M059J (cell line): Measurements from ENCODE around the gene CACNA2D4. TPM values are rescaled to one million over a fixed set of nuclear protein-coding genes. Genes with fewer than 3 reads are reported as not detected.

ENCODE experiments used
- DNase-seq: peaks from one replicate; pipeline ENCODE4 v3.0.0-alpha.2; 2012; ENCODE audit warnings: low read depth
- total RNA-seq: library from RNA; depleted of rRNA; stranded (reverse); fragments of >200 nt; shearing (Covaris generic); gene quantifications from 2 replicates; pipeline ENCODE4 v1.2.3, GENCODE V29; 2014

The CACNA2D4 gene
- total RNA-seq, 1 experiment from 2014 or later, result 0.91 TPM

DNA sequence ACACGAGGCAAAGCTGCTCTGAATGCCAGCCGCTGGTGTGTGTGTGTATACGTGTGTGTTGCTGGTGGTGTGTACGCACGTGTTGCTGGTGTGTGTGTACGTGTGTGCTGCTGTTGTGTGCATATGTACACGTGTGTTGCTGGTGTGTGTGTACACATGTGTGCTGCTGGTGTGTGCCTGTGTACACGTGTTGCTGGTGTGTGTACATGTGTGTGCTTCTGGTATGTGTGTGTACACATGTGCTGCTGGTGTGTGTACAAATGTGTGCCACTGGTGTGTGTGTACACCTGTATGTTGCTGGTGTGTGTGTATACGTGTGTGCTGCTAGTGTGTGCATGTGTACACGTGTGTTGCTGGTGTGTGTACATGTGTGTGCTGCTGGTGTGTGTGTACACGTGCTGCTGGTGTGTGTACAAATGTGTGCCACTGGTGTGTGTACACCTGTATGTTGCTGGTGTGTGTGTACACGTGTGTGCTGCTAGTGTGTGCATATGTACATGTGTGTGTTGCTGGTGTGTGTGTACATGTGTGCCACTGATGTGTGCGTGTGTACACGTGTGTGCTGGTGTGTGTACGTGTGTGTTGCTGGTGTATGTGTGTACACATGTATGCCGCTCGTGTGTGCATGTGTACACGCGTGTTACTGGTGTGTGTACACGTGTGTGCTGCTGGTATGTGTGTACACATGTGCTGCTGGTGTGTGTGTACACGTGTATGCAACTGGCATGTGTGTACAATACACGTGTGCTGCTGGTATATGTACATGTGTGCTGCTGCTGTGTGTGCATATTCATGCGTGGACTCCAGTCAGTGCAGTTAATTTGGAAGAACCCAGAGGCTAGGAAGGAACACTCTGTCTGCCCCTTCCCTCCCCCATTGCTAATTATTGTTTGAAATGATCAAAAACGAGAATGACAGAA, 47.2 kb downstream of the CACNA2D4 start:
- DNase-seq, result no peak

DNA sequence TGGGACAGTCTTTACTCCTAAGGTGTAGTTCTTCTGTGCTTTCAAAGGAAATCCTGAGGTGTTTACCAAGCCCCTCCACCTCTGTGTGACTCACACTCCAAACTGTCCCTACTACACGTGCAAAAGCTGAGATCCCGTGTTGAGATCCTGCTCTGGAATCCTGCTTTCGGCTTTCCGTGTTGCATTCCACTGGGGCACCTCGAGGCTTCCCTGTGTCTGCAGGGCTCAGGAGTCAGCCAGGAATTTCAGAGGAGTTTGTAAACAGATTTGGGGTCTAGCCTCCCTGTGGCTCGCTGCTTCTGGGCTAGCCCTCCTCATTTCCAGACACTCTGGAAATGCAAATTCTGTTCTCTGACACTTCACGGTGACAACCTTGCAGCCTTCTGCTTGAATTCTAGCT, 48.4 kb downstream of the CACNA2D4 start:
- no peak for DNase-seq

DNA sequence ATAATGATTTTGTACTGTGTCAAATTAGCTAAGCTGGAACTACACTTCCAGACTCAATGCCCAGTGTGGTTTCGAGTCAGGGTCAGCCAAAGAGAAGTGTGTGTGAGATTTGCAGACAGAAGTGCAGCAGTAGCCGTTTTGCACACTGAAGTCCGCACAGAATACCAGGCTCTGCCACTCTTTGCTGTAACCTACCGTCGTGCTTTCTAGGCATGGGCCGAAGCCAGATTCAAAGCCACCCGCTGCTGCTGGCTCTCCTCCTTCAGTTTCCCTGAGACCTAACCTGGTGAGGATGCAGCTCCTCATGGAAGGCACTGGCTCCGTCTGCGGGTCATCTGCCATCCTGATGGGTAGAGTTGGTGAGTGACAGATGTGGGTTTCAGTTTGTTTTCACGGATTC, 49.3 kb downstream of the CACNA2D4 start:
- no peak for DNase-seq

DNA sequence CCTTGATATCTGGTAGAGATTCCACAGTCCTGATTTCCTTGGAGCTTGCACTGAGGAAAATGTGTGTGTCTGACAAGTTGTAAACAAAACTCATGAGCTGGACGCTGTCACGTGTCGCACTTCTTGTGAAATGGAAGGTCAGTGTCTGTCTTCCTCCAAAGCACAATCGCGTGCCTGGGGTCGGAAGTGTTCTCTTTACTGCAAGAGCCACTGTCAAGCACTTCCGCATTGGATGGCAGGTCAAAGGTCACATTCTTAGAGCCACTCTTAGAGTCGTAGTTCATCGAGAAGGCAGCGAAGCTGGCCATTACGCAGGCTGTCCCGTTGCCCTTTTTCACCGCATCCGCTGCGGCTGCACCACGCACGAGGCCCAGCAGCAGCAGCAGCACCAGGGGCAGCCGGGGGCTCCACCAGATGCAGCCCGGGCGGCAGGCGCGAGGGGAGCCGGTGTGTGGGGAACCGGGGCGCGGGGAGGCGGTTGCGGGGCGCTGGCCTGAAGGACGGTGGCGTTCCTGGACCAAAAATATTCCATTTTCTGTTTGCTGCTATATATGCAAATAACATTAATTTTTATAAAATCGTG, 53.1 kb downstream of the CACNA2D4 start:
- no peak for DNase-seq

DNA sequence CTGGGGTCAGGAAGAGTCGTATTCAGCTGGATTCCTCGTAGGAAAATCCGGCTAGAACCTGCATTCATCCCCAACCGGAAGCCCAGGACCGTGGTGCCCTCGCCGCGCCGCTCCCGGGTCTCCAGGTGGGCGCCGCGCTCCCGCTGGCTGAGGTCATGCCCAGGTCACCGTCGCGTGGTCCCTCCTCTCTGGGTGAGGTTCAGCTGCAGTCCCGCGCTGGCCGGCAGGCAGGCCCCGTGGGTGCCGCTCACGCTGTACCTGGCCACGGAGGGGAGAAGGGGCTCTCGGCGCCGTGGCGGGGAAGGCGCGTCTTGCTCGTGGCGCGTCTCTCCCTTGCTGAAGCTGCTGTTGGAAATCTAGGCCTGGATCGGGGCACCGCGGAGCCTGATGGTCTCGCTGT, 53.6 kb downstream of the CACNA2D4 start:
- no peak for DNase-seq

DNA sequence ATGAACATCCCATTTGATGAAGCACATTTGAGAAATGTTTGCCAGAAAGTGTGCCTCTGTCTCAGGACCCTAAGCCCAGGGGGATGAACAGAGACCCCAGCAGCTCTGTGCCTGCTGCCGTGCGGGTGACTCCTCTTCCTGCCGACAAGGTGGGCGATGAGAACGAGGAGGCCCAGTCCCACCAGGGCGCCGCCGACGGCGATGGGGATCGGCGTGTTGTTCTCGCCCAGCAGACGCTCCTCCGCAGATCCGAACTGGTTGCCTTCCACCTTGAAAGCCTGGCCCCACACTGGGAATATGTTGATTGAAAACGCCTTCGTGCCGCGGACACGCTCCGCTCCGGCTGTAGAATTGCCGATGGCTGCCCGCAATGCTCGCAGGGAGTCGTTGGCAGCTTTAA, 54.0 kb downstream of the CACNA2D4 start:
- no peak for DNase-seq

DNA sequence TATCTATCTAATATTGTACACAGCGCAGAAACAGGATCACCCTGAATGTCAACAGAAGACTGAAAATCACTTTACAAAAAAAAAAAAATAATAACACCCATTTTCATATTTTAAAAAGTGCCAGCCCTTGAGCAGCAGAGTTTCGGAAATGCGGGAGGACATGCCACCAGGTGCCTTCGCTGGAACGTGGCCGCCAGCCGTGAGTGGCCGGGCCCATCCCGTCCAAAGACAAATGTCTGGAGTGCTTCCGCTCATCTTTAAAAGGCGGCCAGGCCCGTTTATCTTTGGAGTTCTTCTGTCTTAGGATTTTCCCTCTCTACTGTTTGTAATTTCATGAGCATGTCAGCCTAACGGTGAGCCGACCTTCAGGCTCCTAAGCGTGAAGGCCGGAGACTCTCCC, 54.6 kb downstream of the CACNA2D4 start:
- no peak for DNase-seq

DNA sequence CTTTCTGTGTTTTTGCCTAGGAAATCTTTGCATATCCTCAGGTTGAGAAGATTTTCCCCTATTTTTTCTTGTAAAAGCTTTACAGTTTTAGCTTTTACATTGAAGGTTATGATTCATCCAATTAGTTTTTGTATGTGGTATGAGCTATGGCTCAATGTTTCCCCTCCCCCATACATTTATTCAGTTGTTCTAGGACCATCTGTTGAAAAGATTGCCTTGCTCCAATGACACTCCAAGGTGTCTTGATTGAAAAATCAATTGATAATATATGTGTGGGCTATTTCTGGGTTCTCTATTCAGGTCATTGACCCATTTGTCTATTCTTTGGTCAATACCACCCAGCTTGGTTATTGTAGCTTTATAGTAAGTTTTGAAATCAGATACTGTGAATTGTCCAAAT, 55.5 kb downstream of the CACNA2D4 start:
- DNase-seq, result no peak

DNA sequence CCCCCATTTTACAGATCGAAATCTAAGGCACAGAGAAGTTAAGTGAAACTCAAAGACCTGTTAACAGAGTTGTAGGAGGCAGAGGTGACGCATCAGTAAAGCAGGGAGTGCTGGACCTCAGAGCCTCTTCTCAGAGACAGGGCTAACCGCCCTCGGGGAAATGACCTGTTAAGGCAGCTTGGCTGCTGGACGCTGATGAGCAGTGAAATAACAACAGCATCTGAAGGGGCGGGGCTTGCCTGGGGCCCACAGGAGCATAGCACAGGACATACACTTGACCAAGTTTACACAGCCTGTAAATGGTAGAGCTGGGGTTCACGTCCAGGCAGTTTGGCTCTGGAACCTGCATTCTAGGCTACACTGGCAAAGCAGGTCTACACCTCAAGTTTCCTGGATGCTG, 58.8 kb downstream of the CACNA2D4 start:
- peak; percentile 94 for DNase-seq

DNA sequence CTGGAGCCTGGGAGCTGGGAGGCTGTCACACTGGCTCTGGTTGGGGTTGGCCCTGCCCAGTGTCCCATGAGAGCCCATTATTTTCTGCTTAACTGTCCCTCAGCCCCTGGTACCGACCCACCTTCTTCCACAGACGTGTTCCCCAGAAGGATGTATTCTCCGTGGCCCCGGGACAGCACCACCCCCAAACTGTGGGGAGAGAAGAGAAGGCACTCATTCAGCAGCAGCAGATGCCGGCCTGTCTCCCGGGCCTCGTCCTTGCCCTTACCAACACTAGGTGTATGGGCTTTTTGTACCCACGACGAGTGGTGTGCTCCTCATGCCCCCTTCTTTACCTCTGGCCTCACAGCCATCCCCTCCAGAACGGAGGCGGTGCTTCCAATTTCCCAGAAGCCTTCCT, 60.0 kb downstream of the CACNA2D4 start:
- no peak for DNase-seq

DNA sequence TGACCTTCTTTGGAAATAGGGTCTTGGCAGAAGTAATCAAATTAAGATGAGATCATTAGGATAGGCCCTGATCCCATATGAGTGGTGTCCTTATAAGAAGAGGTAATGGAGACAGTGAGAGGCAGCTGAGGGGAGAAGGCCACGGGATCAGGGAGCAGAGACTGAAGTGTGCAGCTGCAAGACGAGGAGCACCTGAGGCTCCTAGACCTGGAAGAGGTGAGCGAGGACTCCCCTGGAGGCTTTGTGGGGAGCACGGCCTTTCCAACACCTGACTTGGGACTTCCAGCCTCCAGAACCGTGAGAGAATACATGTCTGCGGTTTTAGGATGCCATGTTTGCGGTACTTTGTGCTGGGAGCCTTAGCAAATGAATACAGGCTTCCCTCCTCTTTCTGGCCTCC, 60.6 kb downstream of the CACNA2D4 start:
- no peak for DNase-seq

DNA sequence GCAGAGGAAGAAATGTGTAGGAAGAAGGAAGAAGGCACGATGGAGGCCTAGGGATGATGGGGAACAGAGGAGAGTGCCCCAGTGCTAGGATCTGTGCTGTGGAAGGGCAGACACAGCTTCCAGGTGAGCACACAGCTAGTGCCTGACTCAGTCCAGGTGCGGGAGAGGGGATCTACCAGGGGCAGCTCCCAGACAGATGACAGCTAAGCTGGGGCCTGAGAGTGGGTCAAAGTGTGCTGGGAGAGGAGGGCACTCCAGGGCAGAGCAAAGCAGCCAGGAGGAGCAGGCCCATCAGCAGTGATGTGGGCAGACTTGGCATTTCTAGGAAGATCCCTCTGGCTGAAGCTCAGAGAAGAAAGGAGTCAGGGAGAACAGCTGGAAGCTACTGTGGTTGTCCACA, 61.4 kb downstream of the CACNA2D4 start:
- DNase-seq, result no peak

DNA sequence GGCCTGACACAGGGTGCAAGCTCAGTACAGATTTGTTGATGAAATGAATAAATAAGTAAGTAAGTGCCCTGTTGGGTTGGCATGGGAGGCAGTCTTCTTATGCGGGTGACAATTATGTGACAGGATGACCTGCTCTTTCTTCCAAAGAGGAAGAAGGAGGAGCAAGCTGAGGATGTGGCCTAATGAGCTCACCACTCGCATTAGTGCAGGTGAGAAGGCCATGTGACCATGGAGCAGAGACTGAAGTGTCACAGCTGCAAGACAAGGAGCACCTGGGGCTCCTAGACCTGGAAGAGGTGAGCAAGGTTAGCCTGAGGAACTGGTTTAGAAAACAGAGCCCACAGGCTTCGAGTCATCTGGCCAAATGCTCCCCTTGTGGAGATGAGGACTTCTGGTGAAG, 63.2 kb downstream of the CACNA2D4 start:
- peak; percentile 11 for DNase-seq

DNA sequence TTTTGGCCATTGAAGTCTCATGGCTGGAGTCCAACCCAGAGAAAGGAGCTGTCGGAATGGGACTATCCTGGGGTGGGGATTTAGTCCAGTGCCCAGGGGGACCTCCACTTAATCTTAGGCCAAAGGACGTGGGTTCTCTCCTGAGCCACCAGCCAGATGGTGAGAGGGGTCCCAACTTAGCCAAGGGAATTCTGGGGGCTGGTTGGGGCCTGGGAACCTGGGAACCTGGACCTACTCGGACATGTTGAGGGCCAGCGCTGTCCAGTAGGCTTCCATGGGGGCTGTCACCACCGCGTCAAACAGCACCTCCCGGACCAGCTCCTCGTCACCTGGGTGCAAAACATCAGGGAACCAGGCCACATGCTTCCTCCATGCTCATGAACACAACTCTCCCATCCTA, 64.7 kb downstream of the CACNA2D4 start:
- no peak for DNase-seq

DNA sequence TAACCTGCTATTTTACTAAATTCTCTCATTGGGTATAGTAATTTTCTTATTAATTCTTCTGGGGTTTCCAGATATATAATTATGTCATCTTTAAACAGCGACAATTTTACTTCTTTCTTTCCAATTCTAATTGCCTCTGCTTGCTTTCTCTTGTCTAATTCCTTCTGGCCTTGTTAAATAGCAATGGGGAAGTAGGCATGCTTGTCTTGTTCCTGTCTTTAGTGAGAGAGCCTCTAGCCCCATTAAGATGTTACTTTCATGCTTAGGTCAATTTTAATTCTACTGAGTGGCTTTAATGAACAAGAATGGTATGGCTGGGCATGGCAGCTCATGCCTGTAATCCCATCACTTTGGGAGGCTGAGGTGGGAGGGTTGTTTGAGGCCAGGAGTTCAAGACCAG, 66.4 kb downstream of the CACNA2D4 start:
- no peak for DNase-seq

DNA sequence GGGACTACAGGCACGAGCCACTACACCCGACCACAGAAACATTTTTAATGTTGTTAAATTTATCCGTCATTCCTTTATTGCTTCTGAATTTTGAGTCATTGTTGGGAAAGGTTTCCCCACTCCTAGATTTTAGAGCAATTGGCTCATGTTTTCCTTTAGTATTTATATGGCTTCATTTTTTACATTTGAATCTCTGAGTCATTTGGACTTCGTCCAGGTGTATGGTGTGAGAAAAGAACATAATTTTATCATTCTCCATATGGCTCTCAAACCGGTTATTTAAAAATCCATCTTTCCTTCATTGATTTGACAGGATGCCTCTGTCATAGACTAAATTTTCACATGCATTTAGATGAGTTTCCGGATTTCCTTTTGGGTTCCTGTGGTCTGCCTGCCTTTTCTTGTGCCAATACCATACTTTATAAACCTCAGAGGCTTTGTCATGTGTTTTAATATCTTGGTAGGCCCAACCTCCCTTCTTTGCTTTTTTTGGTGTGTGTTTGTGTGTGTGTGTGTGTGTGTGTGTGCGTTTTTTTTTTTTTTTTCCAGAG, 67.2 kb downstream of the CACNA2D4 start:
- peak; percentile 55 for DNase-seq

DNA sequence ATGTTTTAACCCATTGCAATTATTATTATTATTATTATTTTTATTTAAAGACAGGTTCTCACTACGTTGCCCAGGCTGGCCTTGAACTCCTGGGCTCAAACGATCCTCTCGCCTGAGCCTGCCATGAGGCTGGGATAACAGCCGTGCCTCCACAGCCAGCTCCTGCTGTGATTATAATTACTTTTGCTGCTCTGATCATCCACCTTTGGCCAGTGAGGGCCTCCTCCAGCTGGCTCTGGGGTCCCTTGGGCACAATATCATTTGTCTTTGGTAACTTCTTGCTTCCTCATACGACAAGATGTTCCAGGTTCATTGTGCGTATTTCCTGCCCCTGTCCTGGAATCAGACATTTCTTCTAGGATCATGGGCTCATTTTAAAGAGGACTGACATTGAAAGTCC, 69.7 kb downstream of the CACNA2D4 start:
- no peak for DNase-seq

DNA sequence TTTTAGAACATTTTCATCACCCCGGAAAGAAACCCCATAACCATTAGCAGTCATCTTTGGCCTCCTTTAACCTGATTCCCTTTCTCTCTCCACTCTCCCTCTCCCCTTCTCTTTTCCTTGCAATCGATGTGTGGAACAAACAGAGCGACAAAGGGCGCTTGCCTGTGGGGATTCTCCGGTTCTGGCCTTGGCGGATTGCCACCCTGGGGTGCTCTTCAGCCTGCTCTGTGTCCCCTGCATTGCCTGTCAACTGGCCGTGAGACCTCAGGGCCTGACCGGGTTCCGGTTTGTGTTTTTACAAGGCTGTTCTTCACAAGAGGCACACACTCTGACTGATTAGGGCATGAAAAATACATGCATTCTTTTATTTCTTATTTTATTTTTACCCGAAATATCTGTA, 70.3 kb downstream of the CACNA2D4 start:
- DNase-seq, result no peak

DNA sequence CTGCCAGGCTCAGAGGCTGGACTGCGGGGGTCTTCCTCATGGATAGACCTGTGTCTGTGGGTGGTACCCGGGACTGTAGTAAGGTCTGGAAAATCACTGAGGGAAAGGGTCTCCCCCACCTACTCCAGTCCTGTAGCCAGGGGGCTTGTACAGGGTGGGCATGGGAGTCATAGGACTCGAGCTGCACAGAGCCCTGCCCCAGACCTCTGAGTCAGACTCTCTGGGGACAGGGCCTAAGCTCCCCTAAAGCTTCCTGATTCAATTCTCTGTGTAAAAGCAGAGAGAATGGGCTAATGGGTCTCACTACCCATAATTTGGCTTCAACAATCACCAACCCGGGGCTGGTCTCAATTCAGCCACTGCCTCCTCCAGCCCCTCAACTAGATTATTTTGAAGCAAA, 71.0 kb downstream of the CACNA2D4 start:
- no peak for DNase-seq

DNA sequence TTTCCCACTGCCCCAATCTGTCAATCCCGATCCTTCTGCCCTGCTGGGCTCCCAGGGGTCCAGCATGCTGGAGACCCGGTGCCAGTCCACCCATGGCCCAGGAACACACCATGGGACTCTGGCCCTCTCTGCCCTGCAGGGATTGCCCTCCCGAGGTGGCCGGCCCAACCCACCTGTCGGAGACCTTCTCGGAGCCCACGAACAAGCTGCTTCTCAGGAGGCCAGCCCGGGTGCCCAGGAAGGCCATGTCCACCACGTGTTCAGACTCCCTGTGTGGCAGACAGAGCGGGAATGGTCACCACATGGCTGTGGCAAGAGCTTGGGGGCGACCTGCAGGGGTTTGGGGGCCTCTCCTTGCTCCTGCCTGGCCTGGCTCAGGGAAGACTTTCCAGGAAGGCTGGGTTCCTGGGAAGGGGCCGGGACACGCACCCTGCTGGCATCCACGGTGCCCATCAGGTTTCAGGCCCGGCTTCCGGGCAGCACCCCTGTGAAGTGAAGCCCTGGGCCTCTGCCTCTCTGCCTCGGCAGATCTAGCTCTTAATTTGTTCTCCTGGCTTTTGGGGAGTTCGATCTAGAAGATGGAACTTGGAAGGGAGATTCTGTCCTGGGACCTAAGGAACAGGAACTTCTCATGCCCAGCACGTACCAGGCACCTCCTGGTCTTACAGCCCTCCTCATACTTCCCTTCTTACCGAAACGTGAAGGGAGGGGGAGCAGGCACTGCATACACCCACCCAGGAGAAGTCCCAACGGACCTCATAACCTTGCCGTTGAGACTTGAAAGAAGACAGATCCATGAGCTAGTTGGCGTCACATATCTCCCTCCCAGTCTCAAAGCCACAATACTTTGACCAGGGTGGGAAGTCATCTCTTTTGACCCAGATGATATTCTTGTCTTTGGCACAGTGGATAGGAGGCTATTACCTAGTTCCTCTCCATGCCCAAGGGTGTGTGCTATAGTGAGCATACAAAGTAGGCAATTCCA, 71.7 kb downstream of the CACNA2D4 start:
- DNase-seq, result no peak

DNA sequence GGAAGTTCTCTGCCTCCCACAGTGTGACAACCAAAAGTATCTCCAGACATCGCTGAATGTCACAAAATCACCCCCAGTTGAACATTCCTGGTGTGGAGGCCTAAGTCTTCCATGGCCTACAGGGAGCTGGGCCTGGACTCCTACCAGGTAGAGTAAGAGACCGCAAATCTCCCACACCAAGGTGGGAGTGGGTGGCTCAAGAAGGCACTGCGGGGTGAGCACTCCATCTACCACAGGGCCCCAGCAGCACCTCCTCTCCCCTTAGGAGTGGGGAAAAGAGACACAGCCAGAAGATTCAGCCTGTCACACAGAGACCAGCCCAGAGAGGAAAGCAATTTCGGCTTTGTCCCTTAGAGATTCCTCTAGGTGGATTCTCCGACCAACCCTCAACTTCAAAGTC, 72.6 kb downstream of the CACNA2D4 start:
- DNase-seq, result no peak

DNA sequence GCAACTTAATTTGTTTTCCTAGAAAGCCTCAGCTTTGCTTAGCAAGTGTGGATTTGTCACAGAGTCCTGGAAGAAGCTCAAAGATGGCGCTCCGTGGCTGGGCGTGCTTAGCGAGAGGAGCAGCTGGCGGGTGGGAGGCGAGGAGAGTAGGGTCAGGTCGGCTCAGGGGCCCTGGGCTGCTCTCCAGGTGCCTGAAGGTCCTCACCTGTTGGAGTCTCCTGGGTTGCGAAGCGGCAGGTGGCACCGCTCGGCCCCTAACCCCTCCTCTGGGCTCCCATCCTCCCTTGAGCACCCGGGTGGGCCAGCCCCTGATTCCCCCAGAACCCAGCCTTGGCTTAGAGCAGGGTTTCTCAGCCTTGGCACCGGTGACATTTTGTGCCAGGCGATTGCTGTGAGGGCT, 73.0 kb downstream of the CACNA2D4 start:
- no peak for DNase-seq
